Esophagus muscularis mucosa (tissue), 3 donors: ENCODE measurements around the gene VAV1.

Experiments used
- CTCF ChIP-seq, 3 experiments: fragments of 200-600 bp in 2 of 3; fragments of 450-650 bp in 1 of 3; sonication (generic) in 2 of 3; IDR thresholded peaks; one replicate each; pipeline ENCODE4 v1.5.1; 2017 to 2019; ENCODE audit warnings: antibody characterized with exemption in 3 of 3, mild to moderate bottlenecking in 2 of 3, moderate library complexity in 1 of 3
- POLR2AphosphoS5 ChIP-seq, 2 donors: sonication (generic); formaldehyde crosslinking; IDR thresholded peaks; one replicate each; pipeline ENCODE4 v1.6.1; 2017; ENCODE audit warnings: antibody characterized with exemption in 2 of 2

GRCh38 chr19:6828698-6829633 lies 56.5 kb downstream of the VAV1 start:
- TF ChIP-seq CTCF (IDR thresholded peaks at IDR 0.05) = no peak
- no peak for TF ChIP-seq POLR2AphosphoS5 (IDR thresholded peaks at IDR 0.05)
